Mesenchymal stem cell (in vitro differentiated cells and primary cell): ENCODE results near the gene RANBP3.

ENCODE experiments used
- DNase-seq: peaks from one replicate; pipeline ENCODE4 v3.0.0-alpha.2; 2013
- H2AFZ ChIP-seq: one replicate; pipeline ENCODE4 v1.6.1; 2013; ENCODE audit warnings: low read depth, mild to moderate bottlenecking, control low read depth, inconsistent platforms, low read length, moderate library complexity
- H2AK5ac ChIP-seq: 2 replicates; pipeline ENCODE4 v1.6.1; 2013; ENCODE audit warnings: low read length, moderate library complexity, mild to moderate bottlenecking, inconsistent platforms; ENCODE audit not compliant: severe bottlenecking
- H2BK120ac ChIP-seq: one replicate; pipeline ENCODE4 v1.6.1; 2013; ENCODE audit warnings: low read depth, mild to moderate bottlenecking, inconsistent platforms, low read length, moderate library complexity
- H2BK12ac ChIP-seq, 2 experiments: one replicate each; pipeline ENCODE4 v1.6.1; 2013; ENCODE audit warnings: inconsistent platforms in 2 of 2, low read length in 2 of 2, mild to moderate bottlenecking in 2 of 2, moderate library complexity in 2 of 2, control low read depth in 1 of 2
- H2BK15ac ChIP-seq: one replicate; pipeline ENCODE4 v1.6.1; 2013; ENCODE audit warnings: mild to moderate bottlenecking, low read depth, inconsistent platforms; ENCODE audit not compliant: poor library complexity, severe bottlenecking
- H2BK5ac ChIP-seq: 2 replicates; pipeline ENCODE4 v1.6.1; 2013; ENCODE audit warnings: low read depth, mild to moderate bottlenecking, low read length, control low read depth, inconsistent platforms; ENCODE audit not compliant: poor library complexity, severe bottlenecking
- H3K14ac ChIP-seq, 2 experiments: one replicate each; pipeline ENCODE4 v1.6.1; 2013; ENCODE audit warnings: inconsistent platforms in 2 of 2, low read length in 2 of 2, control low read depth in 1 of 2, mild to moderate bottlenecking in 1 of 2, moderate library complexity in 1 of 2
- H3K18ac ChIP-seq, 2 experiments: one replicate each; pipeline ENCODE4 v1.6.1; 2013; ENCODE audit warnings: inconsistent platforms in 2 of 2, low read length in 2 of 2, control low read depth in 1 of 2, low read depth in 1 of 2, mild to moderate bottlenecking in 1 of 2
- H3K23ac ChIP-seq, 2 experiments: one replicate each; pipeline ENCODE4 v1.6.1; 2013; ENCODE audit warnings: inconsistent platforms in 2 of 2, low read length in 2 of 2, mild to moderate bottlenecking in 2 of 2, moderate library complexity in 2 of 2, control low read depth in 1 of 2
- H3K27ac ChIP-seq: 2 replicates; pipeline ENCODE4 v1.5.1; 2013; ENCODE audit warnings: mild to moderate bottlenecking, moderate library complexity, low read length, control low read depth, inconsistent platforms; ENCODE audit not compliant: poor library complexity, severe bottlenecking
- H3K27me3 ChIP-seq, 2 experiments: 2 replicates each; pipeline versions ENCODE4 v1.6.1 to v1.7.0; 2013; ENCODE audit warnings: low read length in 2 of 2, mild to moderate bottlenecking in 2 of 2, moderate library complexity in 2 of 2, control low read depth in 1 of 2, inconsistent platforms in 1 of 2; ENCODE audit not compliant: control insufficient read depth in 1 of 2, insufficient read depth in 1 of 2
- H3K36me3 ChIP-seq, 2 experiments: 2 replicates each; pipeline versions ENCODE4 v1.6.1 to v1.7.0; 2013; ENCODE audit warnings: low read length in 2 of 2, control low read depth in 1 of 2, inconsistent platforms in 1 of 2, low read depth in 1 of 2, mild to moderate bottlenecking in 1 of 2; ENCODE audit not compliant: insufficient read depth in 2 of 2, control insufficient read depth in 1 of 2
- H3K4ac ChIP-seq, 2 experiments: one replicate each; pipeline ENCODE4 v1.6.1; 2013; ENCODE audit warnings: inconsistent platforms in 2 of 2, low read length in 2 of 2, mild to moderate bottlenecking in 2 of 2, moderate library complexity in 2 of 2, control low read depth in 1 of 2, low read depth in 1 of 2
- H3K4me1 ChIP-seq: 2 replicates; pipeline ENCODE4 v1.6.1; 2013; ENCODE audit warnings: low read depth, low read length, control low read depth; ENCODE audit not compliant: control insufficient read depth, insufficient read depth
- H3K4me2 ChIP-seq: 2 replicates; pipeline ENCODE4 v1.6.1; 2013; ENCODE audit warnings: low read length, mild to moderate bottlenecking, inconsistent platforms; ENCODE audit not compliant: poor library complexity, severe bottlenecking
- H3K4me3 ChIP-seq, 2 experiments: 2 replicates each; pipeline versions ENCODE4 v1.5.1 to v1.7.0; 2013; ENCODE audit warnings: low read length in 2 of 2, mild to moderate bottlenecking in 2 of 2, control low read depth in 1 of 2, low read depth in 1 of 2; ENCODE audit not compliant: insufficient read depth in 1 of 2
- H3K79me1 ChIP-seq: replicated peaks from 2 replicates; pipeline ENCODE4 v1.6.1; 2013; ENCODE audit warnings: mild to moderate bottlenecking, control low read depth, low read length, inconsistent platforms; ENCODE audit not compliant: poor library complexity, severe bottlenecking
- H3K9ac ChIP-seq: 2 replicates; pipeline ENCODE4 v1.7.0; 2013; ENCODE audit warnings: mild to moderate bottlenecking, low read length, moderate library complexity
- H3K9me3 ChIP-seq: 2 replicates; pipeline ENCODE4 v1.7.0; 2013; ENCODE audit warnings: mild to moderate bottlenecking, low read length; ENCODE audit not compliant: control insufficient read depth
- H4K8ac ChIP-seq: one replicate; pipeline ENCODE4 v1.6.1; 2013; ENCODE audit warnings: inconsistent platforms, mild to moderate bottlenecking, low read length, moderate library complexity
- H4K91ac ChIP-seq: one replicate; pipeline ENCODE4 v1.6.1; 2013; ENCODE audit warnings: mild to moderate bottlenecking, low read length, inconsistent platforms
- WGBS: methylation state at CpG from one replicate; pipeline ENCODE4 v1.1.7; 2013; ENCODE audit warnings: mixed read lengths; 5-methylcytosine and 5-hydroxymethylcytosine counted together

Gene RANBP3

GRCh38 chr19:5923356-5923755 lies 54.6 kb downstream of the RANBP3 start:
- H3K4me1 ChIP-seq = no peaks in the 10 kb centered on the region
- no peaks in the 10 kb centered on the region for H3K9me3 ChIP-seq
- no peak overlapping the region for H3K27ac ChIP-seq
- H3K23ac ChIP-seq = no peak overlapping the region
- H3K4ac ChIP-seq = no peak overlapping the region
- peaks cover 42% of the 10 kb centered on the region for H3K79me1 ChIP-seq
- no peak overlapping the region for H3K14ac ChIP-seq
- no peak overlapping the region for H4K8ac ChIP-seq
- no peak overlapping the region for H4K91ac ChIP-seq
- H2BK5ac ChIP-seq = no peak overlapping the region
- no peak overlapping the region for H3K4me2 ChIP-seq
- no peak overlapping the region for H3K4me3 ChIP-seq
- WGBS = 92% methylated on average over 16 of the region's 16 CpGs
- H2AFZ ChIP-seq = no peak overlapping the region
- peaks cover 89 to 92% of the 10 kb centered on the region in 2 experiments for H3K36me3 ChIP-seq
- no peak overlapping the region for H2BK15ac ChIP-seq
- no peak overlapping the region for H2AK5ac ChIP-seq
- H3K27me3 ChIP-seq = no peaks in the 10 kb centered on the region
- no peak overlapping the region for H3K9ac ChIP-seq
- no peak overlapping the region for H2BK120ac ChIP-seq
- no peak overlapping the region for H2BK12ac ChIP-seq
- DNase-seq = no peak
- no peak overlapping the region for H3K18ac ChIP-seq

- peaks cover 39% of the 10 kb centered on the region for H3K79me1 ChIP-seq
- H3K9me3 ChIP-seq = no peaks in the 10 kb centered on the region
- H3K27ac ChIP-seq = no peak overlapping the region
- H2BK5ac ChIP-seq = no peak overlapping the region
- peaks cover 88 to 92% of the 10 kb centered on the region in 2 experiments for H3K36me3 ChIP-seq
- no peak overlapping the region for H2BK12ac ChIP-seq
- no peak overlapping the region for H3K9ac ChIP-seq
- peak overlapping the region in 1 of 2 experiments; percentile 14 for H3K4me3 ChIP-seq
- H2AK5ac ChIP-seq = no peak overlapping the region
- WGBS = 99% methylated on average over 11 of the region's 12 CpGs
- H2BK120ac ChIP-seq = no peak overlapping the region
- no peak overlapping the region for H2AFZ ChIP-seq
- no peak overlapping the region for H4K91ac ChIP-seq
- H4K8ac ChIP-seq = no peak overlapping the region
- DNase-seq = no peak
- no peak overlapping the region for H2BK15ac ChIP-seq
- no peaks in the 10 kb centered on the region for H3K4me1 ChIP-seq
- H3K18ac ChIP-seq = no peak overlapping the region
- H3K4ac ChIP-seq = no peak overlapping the region
- no peak overlapping the region for H3K14ac ChIP-seq
- no peak overlapping the region for H3K23ac ChIP-seq
- H3K27me3 ChIP-seq = no peaks in the 10 kb centered on the region
- no peak overlapping the region for H3K4me2 ChIP-seq
These were observed 55.8 kb downstream of the RANBP3 start for GRCh38 chr19:5922161-5922545.

- Histone ChIP-seq H3K9ac (no peak overlapping the region), H3K27me3 (no peaks in the 10 kb centered on the region), H4K91ac (no peak overlapping the region), H3K27ac (no peak overlapping the region), H2BK5ac (no peak overlapping the region), H3K23ac (no peak overlapping the region), H3K9me3 (no peaks in the 10 kb centered on the region), H3K18ac (no peak overlapping the region), H3K14ac (no peak overlapping the region), H3K4me3 (no peak overlapping the region), H2BK15ac (no peak overlapping the region), H3K4me1 (no peaks in the 10 kb centered on the region), H3K79me1 (peaks cover 37% of the 10 kb centered on the region), H3K4me2 (no peak overlapping the region), H3K36me3 (peaks cover 90 to 92% of the 10 kb centered on the region in 2 experiments), H2AK5ac (no peak overlapping the region), H4K8ac (no peak overlapping the region), H2BK120ac (no peak overlapping the region), H2BK12ac (no peak overlapping the region), H3K4ac (no peak overlapping the region), H2AFZ (no peak overlapping the region)
- no peak for DNase-seq
- WGBS = 91% methylated on average over 20 of the region's 21 CpGs
These were observed 56.3 kb downstream of the RANBP3 start for GRCh38 chr19:5921516-5922160.

GRCh38 chr19:5918463-5919079 lies 59.4 kb downstream of the RANBP3 start:
- Histone ChIP-seq H2BK12ac (no peak overlapping the region), H2AK5ac (no peak overlapping the region), H3K36me3 (peaks cover 73 to 89% of the 10 kb centered on the region in 2 experiments), H3K27me3 (no peaks in the 10 kb centered on the region), H3K4me1 (peaks cover 19% of the 10 kb centered on the region), H3K27ac (no peak overlapping the region), H3K4me3 (no peak overlapping the region), H2BK120ac (no peak overlapping the region), H3K4me2 (no peak overlapping the region), H2AFZ (no peak overlapping the region), H2BK5ac (no peak overlapping the region), H3K18ac (no peak overlapping the region), H3K9ac (no peak overlapping the region), H2BK15ac (no peak overlapping the region), H4K8ac (no peak overlapping the region), H3K23ac (no peak overlapping the region), H3K79me1 (peaks cover 32% of the 10 kb centered on the region), H3K4ac (no peak overlapping the region), H4K91ac (peak overlapping the region; percentile 15), H3K14ac (no peak overlapping the region), H3K9me3 (no peaks in the 10 kb centered on the region)
- 97% methylated on average over 20 of the region's 20 CpGs for WGBS
- DNase-seq = no peak
